GM18870 (cell line): Measurements from ENCODE around the gene ADSS2.
"Not testable (repeated sequence)": the region's sequence is repeated elsewhere in the genome, so short reads cannot be mapped to it uniquely, and the experiment has no call there.

Experiments used
- ATAC-seq: cut with Tn5 transposase; IDR thresholded peaks from one replicate; pipeline ENCODE4 v1.9.1; 2021; ENCODE audit warnings: moderate library complexity; ENCODE audit not compliant: unreplicated experiment

Gene ADSS2

GRCh38 chr1:244400974-244401373 lies 50.7 kb downstream of the ADSS2 start:
- no peak for ATAC-seq

GRCh38 chr1:244397131-244397530 lies 54.6 kb downstream of the ADSS2 start:
- no peak for ATAC-seq

GRCh38 chr1:244395965-244396364 lies 55.7 kb downstream of the ADSS2 start:
- ATAC-seq, result no peak

GRCh38 chr1:244394826-244395765 lies 56.6 kb downstream of the ADSS2 start:
- no peak for ATAC-seq

GRCh38 chr1:244394346-244394745 lies 57.4 kb downstream of the ADSS2 start:
- no peak for ATAC-seq

GRCh38 chr1:244393604-244394176 lies 58.0 kb downstream of the ADSS2 start:
- ATAC-seq, result no peak

GRCh38 chr1:244391761-244392160 lies 59.9 kb downstream of the ADSS2 start:
- ATAC-seq, result no peak

GRCh38 chr1:244388961-244389360 lies 62.7 kb downstream of the ADSS2 start:
- no peak for ATAC-seq

GRCh38 chr1:244387415-244387814 lies 64.3 kb downstream of the ADSS2 start:
- no peak for ATAC-seq

GRCh38 chr1:244386595-244386994 lies 65.1 kb downstream of the ADSS2 start:
- ATAC-seq, result no peak

GRCh38 chr1:244384066-244384465 lies 67.6 kb downstream of the ADSS2 start:
- ATAC-seq, result no peak

GRCh38 chr1:244383278-244383884 lies 68.3 kb downstream of the ADSS2 start:
- no peak for ATAC-seq

- ATAC-seq, result no peak
Observed at GRCh38 chr1:244381878-244382565, 69.7 kb downstream of the ADSS2 start.

GRCh38 chr1:244376126-244376525 lies 75.6 kb downstream of the ADSS2 start:
- ATAC-seq, result no peak

GRCh38 chr1:244375051-244375450 lies 76.7 kb downstream of the ADSS2 start:
- no peak for ATAC-seq

- ATAC-seq, result not testable (repeated sequence)
Observed at GRCh38 chr1:244374484-244374883, 77.2 kb downstream of the ADSS2 start.

- ATAC-seq, result no peak
Observed at GRCh38 chr1:244371242-244372141, 80.2 kb downstream of the ADSS2 start.

- ATAC-seq, result no peak
Observed at GRCh38 chr1:244370060-244370637, 81.6 kb downstream of the ADSS2 start.

- no peak for ATAC-seq
Observed at GRCh38 chr1:244369256-244370057, 82.3 kb downstream of the ADSS2 start.
